Thyroid gland (tissue), 4 donors: ENCODE data around the gene MAD1L1.

Experiments used
- CTCF ChIP-seq, 6 experiments: fragments of 200-600 bp in 3 of 6; fragments of 450-650 bp in 3 of 6; sonication (generic) in 3 of 6; IDR thresholded peaks; one replicate each; pipeline ENCODE4 v1.5.1; 2016 to 2019; ENCODE audit warnings: antibody characterized with exemption in 6 of 6, mild to moderate bottlenecking in 2 of 6, inconsistent platforms in 1 of 6, moderate library complexity in 1 of 6
- POLR2A ChIP-seq, 2 donors: fragments of 450-650 bp; IDR thresholded peaks; one replicate each; pipeline ENCODE4 v1.6.1; 2017; ENCODE audit warnings: antibody characterized with exemption in 2 of 2, mild to moderate bottlenecking in 2 of 2, moderate library complexity in 1 of 2

- TF ChIP-seq CTCF (IDR thresholded peaks at IDR 0.05) (no peak), POLR2A (IDR thresholded peaks at IDR 0.05) (no peak)
Observed at GRCh38 chr7:2203766-2204300, 28.9 kb downstream of the MAD1L1 start.
